Measurements from ENCODE around the gene HDLBP. TPM values are rescaled to one million over a fixed set of nuclear protein-coding genes. Genes with fewer than 3 reads are reported as not detected.

HDLBP gene
- total and polyA plus RNA-seq, 2 experiments from 2014 or later = 389 to 437 TPM

DNA sequence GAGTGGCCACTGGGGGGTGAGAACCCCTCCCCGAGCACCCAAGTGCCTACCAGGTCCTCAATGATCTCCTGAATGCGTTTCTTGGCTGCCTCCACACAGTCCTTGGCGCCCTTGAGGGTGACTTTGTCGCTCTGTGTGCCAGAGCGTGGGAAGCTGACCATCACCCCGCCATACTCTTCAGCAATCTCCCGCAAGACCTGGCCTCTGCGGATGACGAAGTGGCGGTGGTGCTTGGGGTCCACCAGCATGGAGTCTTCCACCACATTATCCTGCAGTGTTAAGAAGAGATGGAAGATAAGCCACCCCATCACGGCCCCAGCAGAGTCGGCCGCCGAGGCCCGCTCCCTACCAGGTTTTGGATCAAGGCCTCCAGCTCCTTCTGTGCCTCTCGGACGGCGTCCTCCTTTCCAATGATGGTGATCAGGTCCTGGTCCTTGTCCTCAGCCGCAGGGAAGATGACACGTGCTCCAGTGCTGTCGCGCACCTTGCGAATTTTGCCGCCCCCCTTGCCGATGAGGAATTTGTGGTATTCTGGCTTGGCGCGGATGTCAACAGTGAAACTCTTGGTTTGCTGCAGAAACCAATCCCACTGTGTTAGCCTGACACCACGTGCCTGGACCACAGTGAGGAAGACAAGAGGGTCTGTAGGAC lies 75.8 kb downstream of the HDLBP start:
- Histone ChIP-seq H3K4me1 (ENCODE audit: insufficient read depth) (no peaks in the 10 kb centered on the region), H3K9me2 (replicated peaks; ENCODE audit: insufficient read depth) (no peaks in the 10 kb centered on the region), H2AFZ (no peak overlapping the region), H3K36me3 (replicated peaks; ENCODE audit: insufficient read depth, low read depth) (no peaks in the 10 kb centered on the region), H3K4me2 (no peak overlapping the region), H3K9me3 (ENCODE audit: low read depth) (no peaks in the 10 kb centered on the region), H3K27ac (no peak overlapping the region), H3K79me2 (peaks cover 29% of the 10 kb centered on the region), H3K27me3 (no peaks in the 10 kb centered on the region), H3K4me3 (no peak overlapping the region), H4K20me1 (ENCODE audit: insufficient read depth, poor library complexity, severe bottlenecking) (peaks cover 36% of the 10 kb centered on the region)
- TF ChIP-seq EZH2 (IDR thresholded peaks at IDR 0.05; ENCODE audit: borderline replicate concordance) (no peak), EZH2phosphoT487 (IDR thresholded peaks at IDR 0.05; ENCODE audit: low read depth, severe bottlenecking, unreplicated experiment) (no peak)
- TF ChIP-seq, protein P1, sequence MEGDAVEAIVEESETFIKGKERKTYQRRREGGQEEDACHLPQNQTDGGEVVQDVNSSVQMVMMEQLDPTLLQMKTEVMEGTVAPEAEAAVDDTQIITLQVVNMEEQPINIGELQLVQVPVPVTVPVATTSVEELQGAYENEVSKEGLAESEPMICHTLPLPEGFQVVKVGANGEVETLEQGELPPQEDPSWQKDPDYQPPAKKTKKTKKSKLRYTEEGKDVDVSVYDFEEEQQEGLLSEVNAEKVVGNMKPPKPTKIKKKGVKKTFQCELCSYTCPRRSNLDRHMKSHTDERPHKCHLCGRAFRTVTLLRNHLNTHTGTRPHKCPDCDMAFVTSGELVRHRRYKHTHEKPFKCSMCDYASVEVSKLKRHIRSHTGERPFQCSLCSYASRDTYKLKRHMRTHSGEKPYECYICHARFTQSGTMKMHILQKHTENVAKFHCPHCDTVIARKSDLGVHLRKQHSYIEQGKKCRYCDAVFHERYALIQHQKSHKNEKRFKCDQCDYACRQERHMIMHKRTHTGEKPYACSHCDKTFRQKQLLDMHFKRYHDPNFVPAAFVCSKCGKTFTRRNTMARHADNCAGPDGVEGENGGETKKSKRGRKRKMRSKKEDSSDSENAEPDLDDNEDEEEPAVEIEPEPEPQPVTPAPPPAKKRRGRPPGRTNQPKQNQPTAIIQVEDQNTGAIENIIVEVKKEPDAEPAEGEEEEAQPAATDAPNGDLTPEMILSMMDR (IDR thresholded peaks at IDR 0.05; ENCODE audit: poor library complexity) = no peak
- DNase-seq (ENCODE audit: low spot score) = no peak
- WGBS (ENCODE audit: low lambda C conversion rate, missing lambda C conversion rate) = 97% methylated on average over 28 of the region's 28 CpGs

DNA sequence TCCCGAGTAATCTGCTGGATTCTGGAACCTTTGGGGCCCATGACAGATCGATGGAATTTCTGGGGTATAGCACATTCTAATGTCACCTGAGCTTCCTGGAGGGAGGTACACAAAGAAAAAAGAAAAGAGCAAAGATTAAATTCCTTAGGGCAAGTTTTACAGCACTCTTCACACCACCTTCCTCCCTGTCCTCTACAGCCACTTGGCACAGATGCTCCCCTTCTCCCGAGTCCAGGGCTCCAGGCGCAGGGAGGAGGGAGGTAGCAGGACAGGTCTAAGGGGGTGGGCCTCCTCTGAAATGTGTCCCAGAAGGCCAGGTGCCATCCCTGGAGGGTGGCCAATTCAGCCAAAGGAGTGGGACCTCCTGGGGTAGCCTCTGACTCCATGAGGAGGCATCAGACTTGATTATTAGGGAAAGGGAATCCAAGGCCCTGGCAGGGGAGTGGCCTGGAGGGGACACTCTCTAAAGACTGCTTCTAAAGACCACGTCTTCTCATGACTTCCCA lies 76.7 kb downstream of the HDLBP start:
- no peak for DNase-seq (ENCODE audit: low spot score)
- H3K27ac ChIP-seq = no peak overlapping the region
- WGBS (ENCODE audit: low lambda C conversion rate, missing lambda C conversion rate) = 88% methylated on average over 5 of the region's 5 CpGs
- H3K9me3 ChIP-seq (ENCODE audit: low read depth) = no peaks in the 10 kb centered on the region
- H3K79me2 ChIP-seq = peaks cover 20% of the 10 kb centered on the region
- TF ChIP-seq EZH2phosphoT487 (IDR thresholded peaks at IDR 0.05; ENCODE audit: low read depth, severe bottlenecking, unreplicated experiment) (no peak), EZH2 (IDR thresholded peaks at IDR 0.05; ENCODE audit: borderline replicate concordance) (no peak)
- TF ChIP-seq, protein P1 (IDR thresholded peaks at IDR 0.05; ENCODE audit: poor library complexity) = no peak
- H3K4me3 ChIP-seq = no peak overlapping the region
- no peaks in the 10 kb centered on the region for H3K9me2 ChIP-seq (replicated peaks; ENCODE audit: insufficient read depth)
- no peak overlapping the region for H2AFZ ChIP-seq
- H3K36me3 ChIP-seq (replicated peaks; ENCODE audit: insufficient read depth, low read depth) = no peaks in the 10 kb centered on the region
- H3K4me1 ChIP-seq (ENCODE audit: insufficient read depth) = no peaks in the 10 kb centered on the region
- H3K27me3 ChIP-seq = no peaks in the 10 kb centered on the region
- peaks cover 36% of the 10 kb centered on the region for H4K20me1 ChIP-seq (ENCODE audit: insufficient read depth, poor library complexity, severe bottlenecking)
- H3K4me2 ChIP-seq = no peak overlapping the region

DNA sequence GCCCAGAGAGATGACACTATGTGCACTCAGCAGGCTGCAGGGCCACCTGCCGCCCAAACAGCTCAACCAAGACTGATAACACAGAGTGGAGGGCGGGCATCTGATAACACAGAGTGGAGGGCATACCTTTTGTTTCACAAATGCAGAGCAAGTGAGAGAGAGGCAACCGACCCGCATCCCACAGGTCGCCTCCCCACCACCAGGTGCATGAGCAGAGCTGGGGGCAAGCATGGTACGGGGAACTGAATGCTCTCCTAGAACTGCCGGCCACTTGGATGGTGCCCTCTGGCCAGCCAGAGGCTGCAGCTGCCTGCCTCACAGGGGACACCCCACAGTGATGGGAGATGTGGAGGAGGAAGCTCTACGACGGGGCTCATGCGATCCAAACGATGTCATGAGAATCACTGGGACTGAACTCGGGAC lies 77.5 kb downstream of the HDLBP start:
- Histone ChIP-seq H3K36me3 (replicated peaks; ENCODE audit: insufficient read depth, low read depth) (no peaks in the 10 kb centered on the region), H3K4me3 (no peak overlapping the region), H3K9me3 (ENCODE audit: low read depth) (no peaks in the 10 kb centered on the region), H3K4me2 (no peak overlapping the region), H3K79me2 (peaks cover 14% of the 10 kb centered on the region), H3K9me2 (replicated peaks; ENCODE audit: insufficient read depth) (no peaks in the 10 kb centered on the region), H2AFZ (no peak overlapping the region), H4K20me1 (ENCODE audit: insufficient read depth, poor library complexity, severe bottlenecking) (peaks cover 38% of the 10 kb centered on the region), H3K4me1 (ENCODE audit: insufficient read depth) (no peaks in the 10 kb centered on the region), H3K27me3 (no peaks in the 10 kb centered on the region), H3K27ac (no peak overlapping the region)
- WGBS (ENCODE audit: low lambda C conversion rate, missing lambda C conversion rate) = 91% methylated on average over 12 of the region's 12 CpGs
- DNase-seq (ENCODE audit: low spot score) = no peak
- TF ChIP-seq, protein P1 (IDR thresholded peaks at IDR 0.05; ENCODE audit: poor library complexity) = no peak
- TF ChIP-seq EZH2phosphoT487 (IDR thresholded peaks at IDR 0.05; ENCODE audit: low read depth, severe bottlenecking, unreplicated experiment) (no peak), EZH2 (IDR thresholded peaks at IDR 0.05; ENCODE audit: borderline replicate concordance) (no peak)
